Duodenal mucosa (tissue), 2 donors: ENCODE results near the gene KLHL12.

Experiments
- H3K27ac ChIP-seq: one replicate; pipeline ENCODE4 v1.7.0; 2013; ENCODE audit warnings: low read depth, low read length
- H3K27me3 ChIP-seq, 2 donors: one replicate each; pipeline ENCODE4 v1.7.0; 2013; ENCODE audit warnings: low read length in 2 of 2, control low read depth in 1 of 2; ENCODE audit not compliant: insufficient read depth in 2 of 2, control insufficient read depth in 1 of 2
- H3K36me3 ChIP-seq, 2 donors: one replicate each; pipeline ENCODE4 v1.7.0; 2013; ENCODE audit warnings: low read length in 2 of 2, control low read depth in 1 of 2; ENCODE audit not compliant: insufficient read depth in 2 of 2, control insufficient read depth in 1 of 2
- H3K4me1 ChIP-seq, 2 donors: one replicate each; pipeline ENCODE4 v1.7.0; 2013; ENCODE audit warnings: low read length in 2 of 2, control low read depth in 1 of 2; ENCODE audit not compliant: insufficient read depth in 2 of 2, control insufficient read depth in 1 of 2
- H3K4me3 ChIP-seq, 2 donors: one replicate each; pipeline ENCODE4 v1.7.0; 2013; ENCODE audit warnings: low read length in 2 of 2, low read depth in 1 of 2
- H3K9ac ChIP-seq, 2 donors: one replicate each; pipeline ENCODE4 v1.7.0; 2013; ENCODE audit warnings: low read length in 2 of 2, low read depth in 1 of 2
- H3K9me3 ChIP-seq, 2 donors: one replicate each; pipeline ENCODE4 v1.7.0; 2013; ENCODE audit warnings: low read length in 2 of 2, control low read depth in 1 of 2; ENCODE audit not compliant: control insufficient read depth in 1 of 2

The KLHL12 gene

GRCh38 chr1:202848191-202848542 is 78.9 kb downstream of the KLHL12 start:
- Histone ChIP-seq H3K4me1 (no peaks in the 10 kb centered on the region), H3K27me3 (no peaks in the 10 kb centered on the region), H3K9ac (no peak overlapping the region), H3K4me3 (no peak overlapping the region), H3K27ac (no peak overlapping the region), H3K36me3 (no peaks in the 10 kb centered on the region), H3K9me3 (no peaks in the 10 kb centered on the region)

GRCh38 chr1:202844935-202845334 is 82.1 kb downstream of the KLHL12 start:
- Histone ChIP-seq H3K27ac (no peak overlapping the region), H3K27me3 (no peaks in the 10 kb centered on the region), H3K4me3 (no peak overlapping the region), H3K9ac (no peak overlapping the region), H3K36me3 (no peaks in the 10 kb centered on the region), H3K9me3 (no peaks in the 10 kb centered on the region), H3K4me1 (no peaks in the 10 kb centered on the region)

GRCh38 chr1:202844259-202844658 is 82.8 kb downstream of the KLHL12 start:
- no peak overlapping the region for H3K27ac ChIP-seq
- H3K27me3 ChIP-seq, result no peaks in the 10 kb centered on the region
- no peaks in the 10 kb centered on the region for H3K9me3 ChIP-seq
- H3K9ac ChIP-seq, result no peak overlapping the region
- H3K36me3 ChIP-seq, result no peaks in the 10 kb centered on the region
- no peak overlapping the region for H3K4me3 ChIP-seq
- H3K4me1 ChIP-seq, result no peaks in the 10 kb centered on the region

GRCh38 chr1:202843081-202843480 is 84.0 kb downstream of the KLHL12 start:
- no peak overlapping the region for H3K9ac ChIP-seq
- no peak overlapping the region for H3K27ac ChIP-seq
- no peaks in the 10 kb centered on the region for H3K27me3 ChIP-seq

More at GRCh38 chr1:202843081-202843480, 84.0 kb downstream of the KLHL12 start:
- H3K36me3 ChIP-seq, result no peaks in the 10 kb centered on the region
- no peaks in the 10 kb centered on the region for H3K4me1 ChIP-seq
- H3K9me3 ChIP-seq, result no peaks in the 10 kb centered on the region
- H3K4me3 ChIP-seq, result no peak overlapping the region
